GM12872 (cell line): ENCODE results near the gene GIPC3.
A peak's percentile ranks its signal among the peaks of the same experiment; 100 is the strongest.

Experiments used
- TF ChIP-seq, protein P1 (sequence below): IDR thresholded peaks from 3 replicates; pipeline ENCODE4 v1.5.1; 2011; ENCODE audit warnings: low read depth, mild to moderate bottlenecking, low read length, moderate library complexity; ENCODE audit not compliant: insufficient read depth

The GIPC3 gene

DNA sequence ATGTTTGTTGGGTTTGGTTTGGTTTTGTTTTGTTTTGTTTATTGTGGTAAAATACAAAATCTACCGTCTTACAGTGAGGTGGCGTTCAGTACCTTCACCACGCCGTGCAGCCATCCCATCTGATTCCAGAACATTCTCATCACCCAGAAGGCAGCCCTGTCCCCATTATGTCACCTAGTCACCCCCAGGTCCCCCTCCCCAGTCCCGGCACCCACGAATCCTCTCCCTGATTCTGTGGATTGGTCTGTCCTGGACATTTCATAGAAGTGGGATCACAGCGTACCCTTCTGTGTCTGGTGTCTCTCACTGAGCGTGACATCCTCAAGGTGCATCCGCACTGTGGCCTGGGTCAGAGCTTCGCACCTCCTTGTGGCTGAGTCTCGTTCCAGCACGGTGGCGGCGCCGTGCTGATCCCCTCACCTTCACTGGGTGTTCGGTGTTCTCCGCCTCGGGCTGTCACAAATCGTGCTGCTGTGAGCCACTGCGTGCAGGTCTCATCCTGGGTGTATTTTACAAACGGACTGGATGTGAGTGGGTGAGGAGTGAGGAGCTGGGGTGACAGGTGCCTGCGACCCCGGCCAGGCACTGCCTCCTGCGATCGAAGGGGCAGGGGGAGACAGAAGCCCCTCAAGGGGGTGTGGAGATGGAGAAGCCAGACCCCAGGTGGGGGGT is 46.9 kb upstream of the GIPC3 start:
- TF ChIP-seq, protein P1, sequence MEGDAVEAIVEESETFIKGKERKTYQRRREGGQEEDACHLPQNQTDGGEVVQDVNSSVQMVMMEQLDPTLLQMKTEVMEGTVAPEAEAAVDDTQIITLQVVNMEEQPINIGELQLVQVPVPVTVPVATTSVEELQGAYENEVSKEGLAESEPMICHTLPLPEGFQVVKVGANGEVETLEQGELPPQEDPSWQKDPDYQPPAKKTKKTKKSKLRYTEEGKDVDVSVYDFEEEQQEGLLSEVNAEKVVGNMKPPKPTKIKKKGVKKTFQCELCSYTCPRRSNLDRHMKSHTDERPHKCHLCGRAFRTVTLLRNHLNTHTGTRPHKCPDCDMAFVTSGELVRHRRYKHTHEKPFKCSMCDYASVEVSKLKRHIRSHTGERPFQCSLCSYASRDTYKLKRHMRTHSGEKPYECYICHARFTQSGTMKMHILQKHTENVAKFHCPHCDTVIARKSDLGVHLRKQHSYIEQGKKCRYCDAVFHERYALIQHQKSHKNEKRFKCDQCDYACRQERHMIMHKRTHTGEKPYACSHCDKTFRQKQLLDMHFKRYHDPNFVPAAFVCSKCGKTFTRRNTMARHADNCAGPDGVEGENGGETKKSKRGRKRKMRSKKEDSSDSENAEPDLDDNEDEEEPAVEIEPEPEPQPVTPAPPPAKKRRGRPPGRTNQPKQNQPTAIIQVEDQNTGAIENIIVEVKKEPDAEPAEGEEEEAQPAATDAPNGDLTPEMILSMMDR, result no peak

GRCh38 chr19:3538965-3539755 is 46.1 kb upstream of the GIPC3 start, which contains the start of gene TEKTIP1:
TSS of gene TEKTIP1 (plus strand) at chr19:3539174. CDS start at chr19:3539178, 4 bp downstream.
- TF ChIP-seq, protein P1, result no peak

- TF ChIP-seq, protein P1, result no peak
Observed at GRCh38 chr19:3539756-3540118, 45.5 kb upstream of the GIPC3 start.

- TF ChIP-seq, protein P1, result no peak
Observed at GRCh38 chr19:3543150-3544057, 41.9 kb upstream of the GIPC3 start.

- TF ChIP-seq, protein P1, result no peak
Observed at GRCh38 chr19:3544058-3544376, 41.3 kb upstream of the GIPC3 start.

GRCh38 chr19:3544742-3545668 is 40.3 kb upstream of the GIPC3 start:
- TF ChIP-seq, protein P1, result peak; percentile 97

DNA sequence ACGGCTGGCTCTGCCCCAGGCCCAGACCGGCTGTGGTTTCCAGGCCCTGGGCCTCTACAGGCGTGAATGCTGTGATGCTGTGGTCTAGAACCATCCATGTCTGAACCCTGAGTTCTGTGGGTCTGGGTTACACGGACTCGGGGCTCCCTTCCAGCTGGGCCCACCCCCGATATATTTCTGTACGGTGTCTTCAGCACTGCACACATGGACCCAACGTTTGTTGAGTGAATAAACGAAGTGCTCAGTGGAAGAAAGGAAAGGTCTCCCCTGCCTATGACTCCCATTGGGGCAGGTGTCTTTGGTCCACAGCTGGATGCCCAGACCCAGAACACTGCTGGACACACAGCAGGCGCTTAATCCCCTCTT is 39.6 kb upstream of the GIPC3 start:
- TF ChIP-seq, protein P1, result no peak
